Skeletal muscle satellite cell (primary cell): Measurements from ENCODE around the gene CDKL5.
"Not testable (repeated sequence)": the region's sequence is repeated elsewhere in the genome, so short reads cannot be mapped to it uniquely, and the experiment has no call there.

Experiments used
- H3K27me3 ChIP-seq: 2 replicates; pipeline ENCODE4 v1.7.0; 2013; ENCODE audit warnings: low read length; ENCODE audit not compliant: control insufficient read depth, insufficient read depth
- H3K36me3 ChIP-seq: 2 replicates; pipeline ENCODE4 v1.7.0; 2013; ENCODE audit warnings: mild to moderate bottlenecking, control low read depth, low read length; ENCODE audit not compliant: insufficient read depth
- H3K4me1 ChIP-seq: 2 replicates; pipeline ENCODE4 v1.7.0; 2013; ENCODE audit warnings: low read length; ENCODE audit not compliant: control insufficient read depth, insufficient read depth
- H3K4me2 ChIP-seq: 2 replicates; pipeline ENCODE4 v1.7.0; 2013; ENCODE audit warnings: mild to moderate bottlenecking, low read length
- H3K4me3 ChIP-seq: 2 replicates; pipeline ENCODE4 v1.7.0; 2013; ENCODE audit warnings: low read length
- H3K9ac ChIP-seq: 2 replicates; pipeline ENCODE4 v1.7.0; 2013; ENCODE audit warnings: mild to moderate bottlenecking, low read depth, low read length, moderate library complexity
- H3K9me3 ChIP-seq: replicated peaks from 2 replicates; pipeline ENCODE4 v1.7.0; 2013; ENCODE audit warnings: mild to moderate bottlenecking, control low read depth, low read length

Gene CDKL5

GRCh38 chrX:18424482-18425198, 768 bp upstream of the CDKL5 start:
- H3K36me3 ChIP-seq = no peaks in the 10 kb centered on the region
- H3K4me3 ChIP-seq = peak overlapping the region; percentile 85
- peaks cover 17% of the 10 kb centered on the region for H3K4me1 ChIP-seq
- H3K4me2 ChIP-seq = peak overlapping the region; percentile 82
- H3K9me3 ChIP-seq = no peaks in the 10 kb centered on the region
- peak overlapping the region; percentile 46 for H3K9ac ChIP-seq
- no peaks in the 10 kb centered on the region for H3K27me3 ChIP-seq

- H3K9me3 ChIP-seq = no peaks in the 10 kb centered on the region
- peak overlapping the region; percentile 85 for H3K4me3 ChIP-seq
- H3K9ac ChIP-seq = peak overlapping the region; percentile 83
- no peaks in the 10 kb centered on the region for H3K27me3 ChIP-seq
- peak overlapping the region; percentile 65 for H3K4me2 ChIP-seq
- H3K4me1 ChIP-seq = peaks cover 17% of the 10 kb centered on the region
- H3K36me3 ChIP-seq = no peaks in the 10 kb centered on the region
These were observed 554 bp downstream of the CDKL5 start for GRCh38 chrX:18426004-18426320.

- Histone ChIP-seq H3K4me3 (no peak overlapping the region), H3K9ac (no peak overlapping the region)
These were observed 2.6 kb downstream of the CDKL5 start for GRCh38 chrX:18428006-18428405.

GRCh38 chrX:18433288-18433687, 7.9 kb downstream of the CDKL5 start:
- H3K4me1 ChIP-seq, H3K4me3 ChIP-seq, H3K27me3 ChIP-seq, H3K9ac ChIP-seq, H3K9me3 ChIP-seq, H3K36me3 ChIP-seq, H3K4me2 ChIP-seq: not testable (repeated sequence)

More at GRCh38 chrX:18428006-18428405, 2.6 kb downstream of the CDKL5 start:
- Histone ChIP-seq H3K4me2 (no peak overlapping the region), H3K9me3 (no peaks in the 10 kb centered on the region), H3K36me3 (no peaks in the 10 kb centered on the region), H3K4me1 (peaks cover 8% of the 10 kb centered on the region), H3K27me3 (no peaks in the 10 kb centered on the region)

- Histone ChIP-seq H3K4me2 (no peak overlapping the region), H3K4me3 (no peak overlapping the region), H3K9ac (no peak overlapping the region), H3K36me3 (no peaks in the 10 kb centered on the region), H3K9me3 (no peaks in the 10 kb centered on the region), H3K4me1 (no peaks in the 10 kb centered on the region), H3K27me3 (no peaks in the 10 kb centered on the region)
These were observed 9.5 kb downstream of the CDKL5 start for GRCh38 chrX:18434896-18435295.

GRCh38 chrX:18436017-18436416, 10.6 kb downstream of the CDKL5 start:
- H3K27me3 ChIP-seq = no peaks in the 10 kb centered on the region
- no peaks in the 10 kb centered on the region for H3K36me3 ChIP-seq
- no peak overlapping the region for H3K4me2 ChIP-seq
- no peaks in the 10 kb centered on the region for H3K4me1 ChIP-seq
- no peaks in the 10 kb centered on the region for H3K9me3 ChIP-seq
- no peak overlapping the region for H3K4me3 ChIP-seq
- H3K9ac ChIP-seq = no peak overlapping the region

- Histone ChIP-seq H3K36me3 (no peaks in the 10 kb centered on the region), H3K4me2 (no peak overlapping the region), H3K27me3 (no peaks in the 10 kb centered on the region)
These were observed 15.4 kb downstream of the CDKL5 start for GRCh38 chrX:18440835-18441234.

GRCh38 chrX:18441780-18442367, 16.5 kb downstream of the CDKL5 start:
- H3K9me3 ChIP-seq = no peaks in the 10 kb centered on the region
- H3K4me1 ChIP-seq = no peaks in the 10 kb centered on the region
- no peak overlapping the region for H3K9ac ChIP-seq
- no peak overlapping the region for H3K4me2 ChIP-seq
- H3K4me3 ChIP-seq = no peak overlapping the region
- H3K27me3 ChIP-seq = no peaks in the 10 kb centered on the region
- no peaks in the 10 kb centered on the region for H3K36me3 ChIP-seq

More at GRCh38 chrX:18440835-18441234, 15.4 kb downstream of the CDKL5 start:
- no peak overlapping the region for H3K9ac ChIP-seq
- no peaks in the 10 kb centered on the region for H3K9me3 ChIP-seq
- no peak overlapping the region for H3K4me3 ChIP-seq
- no peaks in the 10 kb centered on the region for H3K4me1 ChIP-seq

- H3K27me3 ChIP-seq = no peaks in the 10 kb centered on the region
- no peak overlapping the region for H3K4me2 ChIP-seq
- H3K9me3 ChIP-seq = no peaks in the 10 kb centered on the region
- no peak overlapping the region for H3K9ac ChIP-seq
- no peak overlapping the region for H3K4me3 ChIP-seq
- no peaks in the 10 kb centered on the region for H3K4me1 ChIP-seq
- H3K36me3 ChIP-seq = no peaks in the 10 kb centered on the region
These were observed 23.0 kb downstream of the CDKL5 start for GRCh38 chrX:18448416-18448815.

- Histone ChIP-seq H3K36me3 (no peaks in the 10 kb centered on the region), H3K4me1 (no peaks in the 10 kb centered on the region), H3K9me3 (no peaks in the 10 kb centered on the region), H3K27me3 (no peaks in the 10 kb centered on the region), H3K4me2 (no peak overlapping the region), H3K9ac (no peak overlapping the region), H3K4me3 (no peak overlapping the region)
These were observed 23.8 kb downstream of the CDKL5 start for GRCh38 chrX:18449236-18449635.

- no peak overlapping the region for H3K4me3 ChIP-seq
- H3K4me1 ChIP-seq = no peaks in the 10 kb centered on the region
- no peaks in the 10 kb centered on the region for H3K36me3 ChIP-seq
- H3K9ac ChIP-seq = no peak overlapping the region
- H3K27me3 ChIP-seq = no peaks in the 10 kb centered on the region
- no peaks in the 10 kb centered on the region for H3K9me3 ChIP-seq
- no peak overlapping the region for H3K4me2 ChIP-seq
These were observed 30.0 kb downstream of the CDKL5 start for GRCh38 chrX:18455384-18455783.

- Histone ChIP-seq H3K4me1 (no peaks in the 10 kb centered on the region), H3K4me3 (no peak overlapping the region), H3K9me3 (no peaks in the 10 kb centered on the region), H3K36me3 (no peaks in the 10 kb centered on the region), H3K4me2 (no peak overlapping the region), H3K27me3 (no peaks in the 10 kb centered on the region), H3K9ac (no peak overlapping the region)
These were observed 31.6 kb downstream of the CDKL5 start for GRCh38 chrX:18457000-18457399.
